Ishikawa (cell line): ENCODE data around the gene SCGB2A2.

ENCODE experiments used
- NFIC ChIP-seq: IDR thresholded peaks from 2 replicates; pipeline ENCODE4 v1.6.1; 2012
- TEAD4 ChIP-seq: IDR thresholded peaks from 2 replicates; pipeline ENCODE4 v1.6.1; 2012
- YY1 ChIP-seq: IDR thresholded peaks from 2 replicates; pipeline ENCODE4 v1.6.1; 2012; ENCODE audit warnings: low read depth
- ZBTB7A ChIP-seq: IDR thresholded peaks from 2 replicates; pipeline ENCODE4 v1.6.1; 2012; ENCODE audit warnings: low read depth

DNA sequence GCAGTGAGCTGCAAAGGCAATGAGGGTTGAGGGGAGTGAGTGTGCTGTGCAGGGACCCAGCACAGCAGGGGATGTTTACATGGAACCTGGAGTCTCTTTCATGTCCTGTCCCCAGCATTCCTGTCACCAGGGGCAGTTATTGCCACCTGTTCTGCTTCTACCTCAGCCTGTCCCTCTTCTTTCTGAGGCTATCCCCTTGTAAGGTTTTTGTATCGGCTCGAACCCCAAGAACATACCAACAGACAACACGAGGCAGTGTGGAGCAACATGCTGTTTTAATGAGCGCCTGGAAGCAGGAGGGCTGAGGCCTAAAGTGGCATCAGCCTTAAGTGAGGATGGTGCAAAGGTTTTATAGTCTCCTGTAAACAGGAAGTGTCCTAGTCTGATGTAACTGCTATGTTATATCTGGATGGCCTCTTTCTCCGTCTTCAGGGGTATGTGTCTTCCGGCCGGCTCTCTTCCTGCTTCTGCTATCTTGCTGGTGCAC, 3.9 kb downstream of the SCGB2A2 start:
- TF ChIP-seq NFIC (no peak), ZBTB7A (no peak), TEAD4 (no peak), YY1 (no peak)
